Measurements from ENCODE around the gene TNIK.

DNA sequence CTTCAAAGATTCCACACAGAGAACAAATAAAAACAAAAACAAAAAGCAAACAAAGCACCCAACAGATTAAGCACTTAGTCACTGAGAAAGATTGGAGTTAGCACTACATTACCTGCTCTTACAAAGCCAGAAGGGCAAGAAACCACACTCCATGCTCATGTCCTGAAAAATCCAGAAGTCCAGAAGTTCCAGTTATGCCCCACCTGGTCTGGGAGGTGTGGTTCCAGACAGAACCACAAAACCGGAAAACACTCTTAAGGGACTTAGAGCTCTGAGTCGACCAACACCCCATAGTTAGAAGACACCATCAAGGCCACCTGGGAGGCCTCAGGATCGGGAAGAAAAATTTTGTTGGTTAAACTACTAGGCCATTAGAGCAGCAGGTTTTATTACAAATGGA lies 88.9 kb downstream of the TNIK start:
- TF ChIP-seq, protein P1, sequence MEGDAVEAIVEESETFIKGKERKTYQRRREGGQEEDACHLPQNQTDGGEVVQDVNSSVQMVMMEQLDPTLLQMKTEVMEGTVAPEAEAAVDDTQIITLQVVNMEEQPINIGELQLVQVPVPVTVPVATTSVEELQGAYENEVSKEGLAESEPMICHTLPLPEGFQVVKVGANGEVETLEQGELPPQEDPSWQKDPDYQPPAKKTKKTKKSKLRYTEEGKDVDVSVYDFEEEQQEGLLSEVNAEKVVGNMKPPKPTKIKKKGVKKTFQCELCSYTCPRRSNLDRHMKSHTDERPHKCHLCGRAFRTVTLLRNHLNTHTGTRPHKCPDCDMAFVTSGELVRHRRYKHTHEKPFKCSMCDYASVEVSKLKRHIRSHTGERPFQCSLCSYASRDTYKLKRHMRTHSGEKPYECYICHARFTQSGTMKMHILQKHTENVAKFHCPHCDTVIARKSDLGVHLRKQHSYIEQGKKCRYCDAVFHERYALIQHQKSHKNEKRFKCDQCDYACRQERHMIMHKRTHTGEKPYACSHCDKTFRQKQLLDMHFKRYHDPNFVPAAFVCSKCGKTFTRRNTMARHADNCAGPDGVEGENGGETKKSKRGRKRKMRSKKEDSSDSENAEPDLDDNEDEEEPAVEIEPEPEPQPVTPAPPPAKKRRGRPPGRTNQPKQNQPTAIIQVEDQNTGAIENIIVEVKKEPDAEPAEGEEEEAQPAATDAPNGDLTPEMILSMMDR (IDR thresholded peaks at IDR 0.05): no peak
- TF ChIP-seq ZFX (IDR thresholded peaks at IDR 0.05; ENCODE audit: borderline replicate concordance): no peak
